HG02759 (cell line): Measurements from ENCODE around the gene PKHD1.
"Not testable (repeated sequence)": the region's sequence is repeated elsewhere in the genome, so short reads cannot be mapped to it uniquely, and the experiment has no call there.

Source experiments
- ATAC-seq: cut with Tn5 transposase; IDR thresholded peaks from one replicate; pipeline ENCODE4 v1.9.1; 2021; ENCODE audit warnings: mild to moderate bottlenecking, moderate library complexity; ENCODE audit not compliant: unreplicated experiment

Gene PKHD1

GRCh38 chr6:51868591-51869355 lies 218.6 kb downstream of the PKHD1 start:
- ATAC-seq: no peak

GRCh38 chr6:51866867-51867266 lies 220.5 kb downstream of the PKHD1 start:
- ATAC-seq: no peak

- ATAC-seq: no peak
Observed at GRCh38 chr6:51865996-51866395, 221.4 kb downstream of the PKHD1 start.

DNA sequence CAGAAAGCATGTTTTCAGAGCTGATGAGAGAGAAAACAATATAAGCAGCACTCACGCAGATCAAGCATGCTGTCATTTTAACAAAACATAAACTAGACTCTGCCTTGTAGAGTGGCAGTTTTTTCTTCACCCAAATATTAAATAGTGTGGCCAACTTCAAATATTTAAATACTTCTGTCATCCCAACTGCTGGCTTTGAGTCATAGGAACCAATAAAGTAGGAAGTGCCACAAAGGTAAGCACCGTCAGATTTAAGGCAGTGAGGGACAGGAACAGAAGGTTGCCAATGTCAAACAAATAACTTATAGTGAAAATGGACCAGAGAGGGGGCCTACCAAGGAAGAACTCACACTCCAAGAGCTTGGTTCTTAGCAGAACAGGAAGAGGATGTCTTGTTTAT lies 222.2 kb downstream of the PKHD1 start:
- ATAC-seq: no peak

GRCh38 chr6:51857134-51857533 lies 230.3 kb downstream of the PKHD1 start:
- ATAC-seq: no peak

- no peak for ATAC-seq
Observed at GRCh38 chr6:51856508-51856907, 230.9 kb downstream of the PKHD1 start.

- ATAC-seq: peak; percentile 80
Observed at GRCh38 chr6:51855310-51856082, 231.9 kb downstream of the PKHD1 start.

- peak; percentile 11 for ATAC-seq
Observed at GRCh38 chr6:51854876-51855275, 232.5 kb downstream of the PKHD1 start.

DNA sequence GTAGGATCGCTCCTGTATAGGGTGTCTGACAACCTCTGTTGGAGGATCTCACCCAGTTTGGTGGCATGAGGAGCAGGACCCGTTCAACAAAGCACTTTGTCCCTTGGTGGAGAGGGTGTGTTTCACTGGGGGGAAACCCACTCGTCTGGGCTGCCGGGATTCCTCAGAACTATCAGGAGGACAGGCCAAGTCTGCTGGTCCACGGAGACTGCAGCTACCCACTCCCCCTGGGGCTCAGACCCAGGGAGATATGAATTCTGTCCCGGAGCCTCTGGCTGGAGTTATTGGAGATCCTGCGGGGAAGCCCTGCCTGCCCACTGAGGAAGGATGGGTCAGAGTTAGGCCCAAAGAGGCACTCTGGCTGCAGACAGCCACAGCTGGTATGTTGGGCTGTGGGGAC lies 233.1 kb downstream of the PKHD1 start:
- ATAC-seq: no peak

GRCh38 chr6:51853109-51853508 lies 234.3 kb downstream of the PKHD1 start:
- ATAC-seq: not testable (repeated sequence)

DNA sequence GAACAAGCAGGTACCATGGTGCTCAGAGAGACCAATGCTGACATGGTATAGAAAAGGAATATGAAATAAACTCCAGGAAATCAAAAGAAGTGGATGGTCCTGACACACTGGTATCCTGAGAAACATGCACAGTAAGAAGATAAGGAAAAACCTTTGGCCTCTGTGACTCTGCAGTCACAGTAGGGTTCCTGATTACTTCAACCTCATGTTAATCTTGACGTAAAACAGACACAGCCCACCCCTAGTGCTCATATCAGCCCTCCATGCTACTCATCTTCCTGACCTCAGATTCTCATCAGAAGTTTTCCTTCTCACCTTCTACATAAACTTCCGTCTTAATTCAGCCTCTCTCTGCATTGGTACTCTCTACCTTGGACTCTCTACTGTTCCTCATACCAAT lies 240.9 kb downstream of the PKHD1 start:
- ATAC-seq: no peak

DNA sequence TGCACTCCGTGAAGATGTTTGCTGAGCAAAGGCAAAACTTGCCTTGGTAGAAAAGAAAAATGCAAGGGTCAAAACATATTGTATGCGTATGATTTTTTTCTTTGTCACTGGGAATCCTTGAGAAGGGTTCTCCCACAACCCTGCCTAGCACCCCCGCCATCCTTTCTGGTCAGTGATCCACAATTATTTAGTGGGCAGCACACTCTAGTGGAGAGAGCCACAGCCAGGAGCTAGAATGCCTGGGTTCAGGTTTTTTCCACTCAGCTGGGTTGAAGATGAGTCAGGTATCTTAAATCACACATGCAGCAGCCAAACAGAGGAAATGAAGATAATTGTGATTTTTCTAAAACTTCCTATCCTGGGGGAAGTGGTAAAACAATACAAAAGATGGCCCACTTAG lies 243.1 kb downstream of the PKHD1 start:
- ATAC-seq: peak; percentile 51

- ATAC-seq: no peak
Observed at GRCh38 chr6:51843456-51844056, 243.9 kb downstream of the PKHD1 start.

DNA sequence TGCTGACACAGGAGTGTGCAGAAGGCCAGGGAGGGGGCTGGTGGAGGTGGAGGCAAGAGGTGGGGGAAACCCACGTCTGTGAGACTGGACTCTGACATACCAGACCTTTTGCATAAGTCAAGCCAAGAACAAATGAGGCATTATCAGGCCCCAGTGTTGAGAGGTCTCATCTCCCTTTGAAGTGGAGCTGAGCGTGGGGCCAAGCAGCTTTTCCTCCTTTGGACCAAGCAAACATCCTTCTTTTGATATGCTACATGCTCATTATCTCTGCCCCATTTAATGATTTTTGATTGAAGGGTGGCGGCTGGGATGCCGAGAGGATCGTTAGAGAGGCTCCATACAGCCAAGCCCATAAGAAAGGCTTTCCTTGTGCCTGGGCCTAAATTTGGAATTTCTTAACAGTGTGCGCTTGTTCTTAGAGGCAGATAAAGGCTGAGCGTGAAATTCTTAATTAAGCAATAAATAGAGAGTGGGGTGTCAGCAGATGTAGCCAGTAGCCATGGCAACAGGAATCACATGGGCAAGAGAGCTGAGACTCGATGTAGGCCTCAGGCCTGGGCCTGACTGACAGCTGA lies 244.5 kb downstream of the PKHD1 start:
- no peak for ATAC-seq

- no peak for ATAC-seq
Observed at GRCh38 chr6:51842061-51842803, 245.2 kb downstream of the PKHD1 start.

DNA sequence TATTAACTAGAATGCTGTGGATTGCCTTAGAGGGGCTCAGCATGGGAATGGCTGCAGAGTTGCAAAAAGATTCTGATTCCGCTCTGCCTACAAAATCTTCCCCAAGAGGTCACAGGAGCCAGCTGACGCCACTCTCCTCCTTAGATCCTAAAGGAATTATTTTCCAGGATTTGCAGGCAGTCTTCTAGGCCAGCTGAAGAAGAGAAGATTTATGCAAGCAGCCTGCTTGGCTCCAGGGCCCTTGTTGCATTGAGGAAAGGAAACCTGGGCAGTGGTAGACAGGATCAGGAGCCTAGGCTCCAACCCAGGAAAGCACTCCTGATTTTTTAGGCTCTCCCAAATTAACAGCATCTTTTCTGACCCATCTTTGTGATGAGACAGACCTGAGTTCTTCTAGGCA lies 245.8 kb downstream of the PKHD1 start:
- ATAC-seq: no peak

DNA sequence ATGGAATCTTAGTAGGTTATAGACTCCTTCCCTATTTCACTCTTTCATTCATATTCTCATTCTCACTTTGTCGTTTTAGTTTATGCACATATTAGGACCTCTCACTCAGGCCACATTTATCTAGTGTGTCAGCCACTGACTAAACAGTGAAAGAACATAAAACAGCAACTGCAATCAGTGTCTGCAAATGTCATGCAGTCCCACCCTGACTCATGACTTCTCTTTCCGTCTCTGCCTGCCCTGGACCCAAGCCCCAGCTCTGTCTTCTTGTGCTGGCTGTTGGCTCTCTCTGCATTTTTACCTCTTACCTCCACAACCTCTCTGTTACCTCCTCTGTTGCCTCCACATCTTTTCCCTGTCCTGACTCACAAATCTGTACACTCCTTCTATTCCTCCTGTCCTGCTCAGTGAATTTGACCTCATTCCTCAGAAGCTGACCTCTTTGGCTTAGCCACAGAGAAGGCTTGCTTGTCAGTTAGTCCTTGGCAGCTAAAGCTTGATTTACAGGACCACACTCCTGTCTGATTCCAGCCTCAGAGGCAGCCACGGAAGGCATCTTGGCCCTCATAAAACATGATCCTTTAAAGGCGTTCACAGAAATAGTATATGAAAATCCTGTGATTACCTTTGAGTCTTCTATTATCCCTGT lies 247.6 kb downstream of the PKHD1 start:
- no peak for ATAC-seq

GRCh38 chr6:51830666-51831065 lies 256.7 kb downstream of the PKHD1 start:
- no peak for ATAC-seq

DNA sequence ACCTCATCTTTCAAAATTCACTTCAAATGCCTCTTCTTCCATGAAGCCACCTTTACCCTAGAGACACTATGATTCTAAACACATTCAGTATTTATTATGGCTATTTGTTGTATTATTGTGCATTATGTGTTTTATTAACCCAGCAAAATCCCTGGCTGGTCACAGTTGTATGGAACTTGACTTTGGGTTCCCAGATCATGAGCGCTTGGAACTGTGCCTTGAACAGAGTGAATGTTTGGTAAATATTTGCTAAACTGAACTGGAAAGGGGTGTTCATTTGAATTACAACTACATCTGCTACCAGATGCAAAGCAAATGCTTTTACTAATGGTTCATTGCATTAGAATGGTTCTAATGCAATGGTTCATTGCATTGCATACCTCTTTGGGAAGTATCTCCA lies 259.8 kb downstream of the PKHD1 start:
- ATAC-seq: no peak

DNA sequence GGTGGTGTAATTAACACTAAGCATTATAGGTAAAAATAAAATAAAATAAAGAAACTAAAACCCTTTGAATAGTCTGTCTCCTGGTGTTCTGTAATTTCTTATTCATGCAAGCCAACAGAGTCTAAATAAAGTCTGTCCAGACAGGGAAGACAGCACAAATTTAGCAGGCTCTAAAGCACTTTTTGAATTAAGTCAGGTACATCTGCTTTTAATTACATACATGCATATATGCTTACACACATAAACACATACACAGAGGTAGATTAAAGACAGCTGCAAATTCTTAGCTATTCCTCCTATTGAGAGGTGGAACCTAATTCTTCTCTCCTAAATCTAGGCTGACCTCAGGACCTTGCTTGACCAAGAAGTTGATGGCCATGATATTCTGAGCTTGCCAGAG lies 262.5 kb downstream of the PKHD1 start:
- no peak for ATAC-seq
